Fibroblast of villous mesenchyme (primary cell): ENCODE results near the gene MYPN. TPM values are rescaled to one million over a fixed set of nuclear protein-coding genes. Genes with fewer than 3 reads are reported as not detected.

Experiments
- DNase-seq: peaks from one replicate; pipeline ENCODE4 v3.0.0-alpha.2; 2010; ENCODE audit warnings: low read depth
- H3K4me3 ChIP-seq: 2 replicates; pipeline ENCODE4 v1.5.1; 2011; ENCODE audit warnings: low read depth, mild to moderate bottlenecking, low read length
- total RNA-seq: library from RNA; depleted of rRNA; stranded (reverse); fragments of >200 nt; gene quantifications from 2 replicates; pipeline ENCODE4 v1.2.3, GENCODE V29; 2012
- TF ChIP-seq, protein P1 (sequence below): IDR thresholded peaks from 2 replicates; pipeline ENCODE4 v1.5.1; 2012; ENCODE audit warnings: low read depth, mild to moderate bottlenecking, low read length; ENCODE audit not compliant: insufficient read depth

Gene MYPN
- total RNA-seq, 1 donor: 18.6 TPM

GRCh38 chr10:68175949-68176348 lies 66.7 kb downstream of the MYPN start:
- DNase-seq: no peak
- H3K4me3 ChIP-seq: no peak overlapping the region
- TF ChIP-seq, protein P1, sequence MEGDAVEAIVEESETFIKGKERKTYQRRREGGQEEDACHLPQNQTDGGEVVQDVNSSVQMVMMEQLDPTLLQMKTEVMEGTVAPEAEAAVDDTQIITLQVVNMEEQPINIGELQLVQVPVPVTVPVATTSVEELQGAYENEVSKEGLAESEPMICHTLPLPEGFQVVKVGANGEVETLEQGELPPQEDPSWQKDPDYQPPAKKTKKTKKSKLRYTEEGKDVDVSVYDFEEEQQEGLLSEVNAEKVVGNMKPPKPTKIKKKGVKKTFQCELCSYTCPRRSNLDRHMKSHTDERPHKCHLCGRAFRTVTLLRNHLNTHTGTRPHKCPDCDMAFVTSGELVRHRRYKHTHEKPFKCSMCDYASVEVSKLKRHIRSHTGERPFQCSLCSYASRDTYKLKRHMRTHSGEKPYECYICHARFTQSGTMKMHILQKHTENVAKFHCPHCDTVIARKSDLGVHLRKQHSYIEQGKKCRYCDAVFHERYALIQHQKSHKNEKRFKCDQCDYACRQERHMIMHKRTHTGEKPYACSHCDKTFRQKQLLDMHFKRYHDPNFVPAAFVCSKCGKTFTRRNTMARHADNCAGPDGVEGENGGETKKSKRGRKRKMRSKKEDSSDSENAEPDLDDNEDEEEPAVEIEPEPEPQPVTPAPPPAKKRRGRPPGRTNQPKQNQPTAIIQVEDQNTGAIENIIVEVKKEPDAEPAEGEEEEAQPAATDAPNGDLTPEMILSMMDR: no peak

DNA sequence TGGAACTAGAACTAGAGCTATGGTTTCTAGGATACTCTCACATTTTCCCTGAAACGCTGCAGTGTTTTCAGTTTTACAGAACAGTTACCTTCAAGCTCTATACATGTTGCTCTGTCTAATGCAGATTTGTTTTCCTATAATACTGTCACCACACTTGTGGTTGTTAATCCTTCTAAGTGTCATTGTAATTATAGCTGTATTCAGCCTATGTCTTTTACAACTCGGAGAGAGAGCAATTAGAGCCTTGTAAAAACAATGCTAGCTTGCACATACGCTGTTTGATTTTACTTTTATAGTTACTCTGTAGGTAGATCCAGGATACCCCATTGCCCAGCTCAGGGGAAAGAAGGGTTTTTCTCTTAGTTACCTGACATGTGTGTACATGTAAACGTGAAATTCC lies 67.5 kb downstream of the MYPN start:
- DNase-seq: no peak
- TF ChIP-seq, protein P1: no peak
- H3K4me3 ChIP-seq: no peak overlapping the region

GRCh38 chr10:68178592-68178991 lies 69.3 kb downstream of the MYPN start:
- H3K4me3 ChIP-seq: no peak overlapping the region
- DNase-seq: no peak
- TF ChIP-seq, protein P1: no peak

DNA sequence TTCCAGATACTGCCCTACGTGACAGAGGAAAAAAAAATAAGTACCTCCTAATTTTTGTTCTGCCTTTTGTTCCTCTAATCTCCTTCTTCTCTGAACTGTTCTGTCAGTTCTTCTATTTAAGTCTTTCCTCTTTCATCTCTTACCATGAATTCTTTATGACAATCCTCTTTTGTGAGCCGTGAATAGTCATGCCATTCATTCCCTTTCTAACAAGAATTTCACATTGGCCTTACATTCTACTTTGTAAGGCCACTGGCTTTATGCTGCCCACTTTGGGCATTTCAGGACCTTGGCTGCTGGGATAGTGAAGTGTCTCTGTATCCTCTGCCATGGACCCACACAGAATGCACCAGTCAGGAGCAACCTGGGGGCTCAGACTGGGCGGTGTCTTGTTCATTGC lies 69.7 kb downstream of the MYPN start:
- no peak overlapping the region for H3K4me3 ChIP-seq
- TF ChIP-seq, protein P1: no peak
- no peak for DNase-seq

DNA sequence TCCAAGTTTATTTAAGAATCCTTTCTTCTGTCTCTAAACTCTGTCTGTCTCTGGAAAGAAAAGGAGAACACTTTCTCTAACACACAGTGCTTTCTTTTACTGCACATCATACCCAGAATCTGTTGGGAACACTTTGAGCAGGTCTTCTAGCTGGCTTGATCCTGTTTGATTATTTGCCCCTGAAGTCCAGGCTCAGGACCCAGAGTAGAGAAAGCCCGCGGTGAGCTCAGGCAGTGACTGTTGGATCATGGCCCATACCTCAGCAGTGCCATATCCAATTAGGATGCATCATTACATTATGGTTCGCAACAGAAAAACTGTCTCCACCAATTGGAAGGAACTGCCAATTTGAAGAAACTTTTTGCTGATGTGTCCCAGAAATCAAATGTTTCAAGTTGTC lies 71.2 kb downstream of the MYPN start:
- DNase-seq: no peak
- TF ChIP-seq, protein P1: no peak
- no peak overlapping the region for H3K4me3 ChIP-seq

DNA sequence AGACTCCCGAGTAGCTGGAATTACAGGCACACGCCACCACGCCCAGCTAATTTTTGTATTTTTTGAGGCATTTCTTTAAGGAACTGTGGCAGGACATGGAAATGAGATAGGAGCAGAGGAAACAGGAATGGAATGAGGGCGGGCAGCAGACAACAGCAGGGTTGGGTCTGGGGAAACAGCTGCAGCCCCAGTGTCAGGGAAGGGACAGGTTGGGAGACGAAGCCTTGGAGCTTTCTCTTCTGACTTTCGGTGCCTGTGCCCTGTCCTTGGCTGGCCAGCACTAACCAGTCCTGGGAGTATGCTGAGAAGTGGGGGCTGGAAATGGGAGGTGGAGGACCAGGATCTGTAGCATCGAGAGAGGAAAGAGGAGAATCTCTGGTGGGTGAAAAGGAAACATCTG lies 75.3 kb downstream of the MYPN start:
- H3K4me3 ChIP-seq: peak overlapping the region; percentile 32
- TF ChIP-seq, protein P1: no peak

GRCh38 chr10:68185085-68185484 lies 75.8 kb downstream of the MYPN start:
- no peak overlapping the region for H3K4me3 ChIP-seq
- no peak for DNase-seq
- TF ChIP-seq, protein P1: no peak

More for the DNA sequence above, 75.3 kb downstream of the MYPN start:
- DNase-seq: no peak
